Activated gamma-delta T cell treated with Interleukin-2 at 50 U/mL for 16 hours (primary cell): ENCODE data around the gene TBCB.
"Not testable (repeated sequence)": the region's sequence is repeated elsewhere in the genome, so short reads cannot be mapped to it uniquely, and the experiment has no call there.

Experiments
- DNase-seq: peaks from one replicate; pipeline ENCODE4 v3.0.0-alpha.2; 2020

Gene TBCB

DNA sequence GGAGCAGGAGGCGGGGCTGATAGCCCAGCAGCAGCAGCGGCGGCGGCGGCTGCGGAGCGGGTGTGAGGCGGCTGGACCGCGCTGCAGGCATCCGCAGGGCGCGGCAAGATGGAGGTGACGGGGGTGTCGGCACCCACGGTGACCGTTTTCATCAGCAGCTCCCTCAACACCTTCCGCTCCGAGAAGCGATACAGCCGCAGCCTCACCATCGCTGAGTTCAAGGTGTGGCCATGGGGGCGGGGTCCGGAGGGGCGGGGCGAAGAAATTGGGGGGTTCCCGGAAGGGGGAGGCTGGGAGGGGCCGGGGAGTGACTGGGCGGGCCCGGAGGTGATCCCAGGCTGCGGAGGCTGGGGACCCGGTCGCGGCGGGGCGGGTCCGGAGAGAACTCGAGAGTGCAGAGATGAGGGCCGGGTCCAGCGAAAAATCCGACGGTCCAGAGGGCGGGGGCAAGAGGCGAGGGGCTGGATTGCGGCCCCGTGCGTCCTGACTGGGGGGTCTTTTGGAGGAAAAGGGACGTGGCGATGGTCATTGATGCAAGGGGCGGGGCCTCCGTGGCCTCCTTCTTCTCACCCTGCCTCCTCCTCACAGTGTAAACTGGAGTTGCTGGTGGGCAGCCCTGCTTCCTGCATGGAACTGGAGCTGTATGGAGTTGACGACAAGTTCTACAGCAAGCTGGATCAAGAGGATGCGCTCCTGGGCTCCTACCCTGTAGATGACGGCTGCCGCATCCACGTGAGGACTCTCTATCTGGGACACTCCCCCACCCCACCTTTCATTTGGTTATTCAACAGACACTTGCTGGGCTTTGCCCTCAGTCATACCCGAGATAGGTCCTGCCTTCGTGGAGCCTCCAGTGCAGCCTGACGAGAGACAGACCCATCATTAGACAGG, at the start of gene TBCB:
Gene TBCB, plus strand, starts transcription at position 16 of the 891 bp plus-strand sequence. Its CDS starts 93 bp downstream, at position 109.
- DNase-seq: peak; percentile 87

GRCh38 chr19:36067681-36068080, 47.6 kb upstream of the TBCB start:
- no peak for DNase-seq

DNA sequence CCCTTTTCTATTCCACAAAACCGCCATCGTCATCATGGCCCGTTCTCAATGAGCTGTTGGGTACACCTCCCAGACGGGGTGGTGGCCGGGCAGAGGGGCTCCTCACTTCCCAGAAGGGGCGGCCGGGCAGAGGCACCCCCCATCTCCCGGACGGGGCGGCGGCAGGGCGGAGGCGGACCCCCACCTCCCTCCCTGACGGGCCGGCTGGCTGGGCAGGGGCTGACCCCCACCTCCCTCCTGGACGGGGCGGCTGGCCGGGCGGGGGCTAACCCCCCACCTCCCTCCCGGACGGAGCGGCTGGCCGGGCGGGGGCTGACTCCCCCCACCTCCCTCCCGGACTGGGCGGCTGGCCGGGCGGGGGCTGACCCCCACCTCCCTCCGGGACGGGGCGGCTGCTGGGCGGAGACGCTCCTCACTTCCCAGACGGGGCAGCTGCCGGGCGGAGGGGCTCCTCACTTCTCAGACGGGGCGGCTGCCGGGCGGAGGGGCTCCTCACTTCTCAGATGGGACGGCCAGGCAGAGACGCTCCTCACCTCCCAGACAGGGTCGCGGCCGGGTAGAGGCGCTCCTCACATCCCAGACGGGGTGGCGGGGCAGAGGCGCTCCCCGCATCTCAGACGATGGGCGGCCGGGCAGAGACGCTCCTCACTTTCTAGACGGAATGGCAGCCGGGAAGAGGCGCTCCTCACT, 46.3 kb upstream of the TBCB start:
- not testable (repeated sequence) for DNase-seq

DNA sequence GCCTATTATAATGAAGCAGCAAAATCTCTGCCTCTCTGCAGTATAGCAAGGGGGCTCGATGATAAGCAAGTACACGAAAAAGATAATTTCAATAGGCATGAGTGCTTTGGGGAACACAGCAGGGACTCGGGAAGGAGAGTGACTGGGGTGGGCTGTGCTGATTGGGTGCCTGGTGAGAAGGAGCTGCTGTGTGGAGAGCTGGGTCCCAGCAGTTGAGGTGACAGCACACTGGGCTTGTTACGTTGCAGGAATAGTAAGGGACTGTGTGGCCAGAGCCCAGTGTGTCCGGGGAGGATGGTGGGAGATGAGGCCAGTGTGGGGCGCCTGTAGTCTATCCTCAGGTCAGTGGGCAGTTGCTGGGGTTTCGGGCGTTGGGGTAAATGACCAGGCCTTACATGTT, 43.2 kb upstream of the TBCB start:
- no peak for DNase-seq

DNA sequence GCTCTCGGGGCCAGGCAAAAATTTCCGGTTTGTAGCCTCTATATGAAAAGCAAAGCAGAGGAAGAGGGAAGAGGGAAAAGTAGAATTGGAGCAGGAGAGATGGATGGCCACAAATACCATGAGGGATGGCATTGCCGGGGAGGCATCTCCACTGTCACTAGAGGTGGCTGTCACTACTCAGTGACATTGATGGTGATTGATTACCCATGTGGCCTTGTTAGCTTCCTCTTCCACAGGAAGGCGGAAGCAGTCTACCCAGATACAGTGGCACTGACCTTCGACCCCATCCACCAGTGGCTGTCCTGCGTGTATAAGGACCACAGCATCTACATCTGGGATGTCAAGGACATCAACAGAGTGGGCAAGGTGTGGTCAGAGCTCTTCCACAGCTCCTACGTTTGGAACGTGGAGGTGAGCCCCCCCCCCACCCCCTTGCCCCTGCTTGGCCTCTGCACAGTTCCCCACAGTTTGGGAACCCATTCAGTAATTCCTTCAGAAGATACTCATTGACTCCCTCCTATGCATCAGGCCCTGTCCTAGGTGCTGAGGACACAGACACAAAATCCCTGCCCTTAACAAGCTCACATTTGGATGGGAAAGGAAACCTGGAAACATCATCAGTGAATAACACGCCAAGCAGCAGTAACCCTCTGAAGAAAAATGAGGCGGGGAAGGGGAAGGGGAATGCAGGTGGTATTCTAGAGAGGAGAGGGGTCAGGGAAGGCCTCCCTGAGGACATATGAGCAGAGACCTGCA, 42.0 kb upstream of the TBCB start:
- no peak for DNase-seq

DNA sequence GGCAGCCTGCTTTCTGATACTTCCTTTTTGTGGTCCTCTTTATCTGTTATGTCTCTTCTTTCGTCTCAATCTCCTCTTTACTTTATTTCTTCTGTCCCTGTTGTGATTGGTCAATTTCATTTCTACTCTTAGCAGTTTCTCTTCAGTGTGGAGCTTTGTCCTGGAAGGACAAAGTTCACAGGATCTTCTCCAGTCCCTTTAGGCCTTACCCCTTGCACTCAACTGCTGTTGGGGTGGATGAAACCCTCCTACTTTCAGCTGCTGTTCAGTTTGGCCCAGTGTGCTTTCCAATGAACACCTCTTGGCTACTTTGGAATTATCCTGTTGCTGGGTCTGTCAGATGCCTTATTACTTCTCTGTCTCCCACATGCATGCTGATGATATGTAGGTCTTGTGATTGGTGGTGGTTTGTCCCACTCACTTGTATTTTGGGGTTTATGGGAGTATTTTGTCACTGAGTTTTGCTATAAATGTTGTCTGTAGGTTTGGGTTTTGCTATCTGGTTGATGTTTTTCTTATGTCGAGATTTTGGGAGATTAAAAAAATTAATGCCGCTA, 35.8 kb upstream of the TBCB start:
- no peak for DNase-seq

GRCh38 chr19:36081385-36081784, 33.9 kb upstream of the TBCB start:
- DNase-seq: no peak

DNA sequence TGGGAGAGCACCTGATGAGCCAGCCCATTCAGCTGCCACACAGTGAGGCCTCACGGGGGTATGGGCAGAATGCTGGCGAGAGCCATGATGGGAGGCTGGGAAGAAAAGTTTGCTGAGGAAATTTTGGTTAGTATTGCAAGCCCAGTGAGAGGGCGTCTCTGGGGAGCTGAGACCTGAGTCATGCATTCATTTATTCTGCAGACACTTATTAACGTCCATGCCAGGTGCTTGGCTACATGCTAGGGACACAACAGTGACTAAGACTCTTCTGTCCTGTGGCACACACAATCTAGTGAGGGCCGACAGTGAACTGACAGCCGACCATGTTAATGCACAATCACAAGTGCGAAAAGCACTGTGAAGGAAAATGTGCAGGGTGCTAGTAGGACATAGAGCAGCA, 33.4 kb upstream of the TBCB start:
- no peak for DNase-seq

GRCh38 chr19:36082916-36083315, 32.4 kb upstream of the TBCB start:
- no peak for DNase-seq

GRCh38 chr19:36084231-36085009, 30.8 kb upstream of the TBCB start:
- no peak for DNase-seq

DNA sequence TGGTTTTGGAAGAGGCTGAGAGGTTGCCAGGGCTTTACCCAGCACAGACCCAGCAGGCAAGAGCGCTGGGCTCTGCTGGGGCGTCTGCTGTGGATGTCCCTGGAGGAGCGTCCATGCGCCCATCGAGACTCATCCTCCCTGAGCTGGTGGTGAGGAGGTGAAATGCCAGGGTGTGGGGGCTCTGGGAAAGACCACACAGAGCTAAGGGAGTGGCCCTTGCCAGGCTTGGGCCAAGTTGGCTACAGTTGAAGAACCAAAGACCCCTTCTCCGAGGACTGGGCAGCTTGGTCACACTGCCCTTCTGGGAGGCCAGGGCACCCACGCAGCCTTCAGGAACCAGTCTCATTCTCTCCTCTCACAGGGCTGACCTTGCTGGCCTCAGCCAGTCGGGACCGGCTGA, 28.9 kb upstream of the TBCB start:
- no peak for DNase-seq

- no peak for DNase-seq
Measured at GRCh38 chr19:36089847-36090246, 25.4 kb upstream of the TBCB start.

DNA sequence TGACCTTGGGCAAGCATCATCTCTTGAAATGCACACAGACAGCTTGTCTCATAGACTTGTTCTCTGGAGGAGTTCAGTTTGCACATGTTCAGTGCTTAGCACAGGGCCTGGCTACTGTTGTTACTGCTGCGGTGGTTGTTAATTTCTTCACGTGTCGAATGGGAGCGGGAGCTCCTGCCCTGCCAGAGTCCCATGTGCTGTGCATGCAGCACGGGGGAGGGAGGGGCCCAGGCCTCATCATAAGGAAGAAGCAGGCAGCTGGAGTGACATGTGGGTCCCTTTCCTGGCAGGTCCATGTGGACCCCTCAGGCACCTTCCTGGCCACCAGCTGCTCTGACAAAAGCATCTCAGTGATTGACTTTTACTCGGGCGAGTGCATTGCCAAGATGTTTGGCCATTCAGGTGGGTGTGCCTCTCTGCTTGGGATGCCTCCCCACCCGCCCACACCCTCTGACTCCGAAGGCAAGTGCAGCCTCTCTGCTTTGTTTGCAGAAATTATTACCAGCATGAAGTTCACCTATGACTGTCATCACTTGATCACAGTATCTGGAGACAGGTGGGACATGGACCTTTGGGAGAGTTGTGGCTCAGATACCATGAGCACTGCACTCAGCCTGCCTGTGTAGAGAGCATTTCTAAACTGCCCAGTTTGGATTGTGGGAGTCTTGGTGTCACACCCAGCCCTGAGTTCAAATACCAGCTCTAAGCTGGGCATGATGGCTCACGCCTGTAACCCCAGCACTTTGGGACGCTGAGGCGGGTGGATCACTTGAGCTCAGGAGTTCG, 24.2 kb upstream of the TBCB start:
- no peak for DNase-seq

DNA sequence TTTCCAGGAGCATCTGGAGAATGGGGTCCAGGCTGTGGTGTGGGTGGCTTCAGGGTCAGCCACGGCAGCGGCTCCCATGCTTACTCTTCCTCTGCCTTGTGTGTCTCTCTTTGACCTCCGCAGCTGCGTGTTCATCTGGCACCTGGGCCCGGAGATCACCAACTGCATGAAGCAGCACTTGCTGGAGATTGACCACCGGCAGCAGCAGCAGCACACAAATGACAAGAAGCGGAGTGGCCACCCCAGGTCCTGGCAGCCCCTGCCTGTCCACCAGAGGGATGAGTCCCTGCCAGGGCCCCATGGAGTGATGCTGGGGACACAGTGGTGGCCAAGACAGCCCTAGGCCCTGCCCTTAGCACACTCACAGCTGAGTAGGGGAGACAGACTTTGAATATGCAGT, 22.7 kb upstream of the TBCB start:
- no peak for DNase-seq

DNA sequence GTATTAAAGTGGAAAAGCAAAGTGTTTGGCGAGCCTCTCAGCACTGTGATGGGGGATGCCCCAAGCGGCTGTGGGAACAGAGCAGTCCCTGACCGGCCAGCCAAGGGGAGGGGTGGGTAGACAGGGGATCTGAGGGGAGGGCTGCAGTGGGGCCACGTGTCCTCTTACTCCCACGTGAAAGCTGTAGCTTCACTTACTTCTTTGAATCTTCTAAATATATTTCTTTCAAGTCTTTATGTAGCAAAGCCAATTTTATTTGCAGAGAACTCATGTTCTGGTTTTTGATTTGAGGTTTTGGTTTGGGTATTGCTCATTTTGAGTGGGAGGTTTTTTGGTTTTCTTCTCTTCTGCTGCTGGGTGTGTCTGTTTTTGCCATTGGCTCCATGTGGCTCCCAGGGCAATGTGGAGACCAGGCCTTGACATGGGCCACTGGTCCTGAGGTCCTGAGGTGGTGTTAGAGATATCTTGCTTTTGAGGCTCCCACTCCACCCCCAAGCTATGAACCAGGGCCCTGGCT, 22.1 kb upstream of the TBCB start:
- no peak for DNase-seq

DNA sequence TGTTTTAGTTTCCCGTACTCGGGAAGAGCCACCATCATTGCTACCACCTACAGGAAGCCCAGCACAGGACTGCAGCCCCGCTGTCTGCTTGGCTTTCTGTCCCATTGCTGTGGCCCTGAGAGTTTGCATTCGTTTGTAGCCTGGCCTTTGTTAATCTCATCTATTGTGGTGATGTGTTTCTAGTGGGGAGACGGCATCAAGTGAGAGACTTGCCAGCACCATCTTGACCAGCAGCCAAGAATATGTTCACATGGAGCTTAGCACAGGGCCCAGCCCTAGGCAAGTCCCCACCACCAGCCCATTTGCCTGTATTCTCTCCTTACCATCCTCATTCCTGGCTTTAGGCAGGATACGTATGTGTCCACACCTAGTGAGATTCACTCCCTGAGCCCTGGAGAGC, 21.6 kb upstream of the TBCB start:
- no peak for DNase-seq

GRCh38 chr19:36097036-36097435, 18.2 kb upstream of the TBCB start:
- no peak for DNase-seq

- DNase-seq: no peak
Measured at GRCh38 chr19:36099166-36099785, 16.0 kb upstream of the TBCB start.

DNA sequence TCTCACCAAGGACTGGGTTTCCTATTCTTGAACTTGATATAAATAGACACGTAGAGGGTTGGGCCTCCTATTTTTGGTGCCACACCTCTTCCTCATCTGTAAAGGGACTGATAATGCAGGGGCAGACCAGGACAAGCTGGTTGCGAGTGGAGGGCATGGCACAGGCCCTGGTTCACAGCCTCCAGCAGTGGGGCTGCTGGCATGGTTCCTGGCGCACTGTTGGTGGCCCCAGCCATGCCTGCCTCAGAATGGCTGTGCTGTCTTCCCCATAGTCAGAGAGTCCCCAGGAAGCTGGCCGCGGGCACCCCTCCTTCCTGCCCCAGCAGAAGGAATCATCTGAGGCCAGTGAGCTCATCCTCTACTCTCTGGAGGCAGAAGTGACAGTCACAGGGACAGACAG, 14.8 kb upstream of the TBCB start:
- no peak for DNase-seq

DNA sequence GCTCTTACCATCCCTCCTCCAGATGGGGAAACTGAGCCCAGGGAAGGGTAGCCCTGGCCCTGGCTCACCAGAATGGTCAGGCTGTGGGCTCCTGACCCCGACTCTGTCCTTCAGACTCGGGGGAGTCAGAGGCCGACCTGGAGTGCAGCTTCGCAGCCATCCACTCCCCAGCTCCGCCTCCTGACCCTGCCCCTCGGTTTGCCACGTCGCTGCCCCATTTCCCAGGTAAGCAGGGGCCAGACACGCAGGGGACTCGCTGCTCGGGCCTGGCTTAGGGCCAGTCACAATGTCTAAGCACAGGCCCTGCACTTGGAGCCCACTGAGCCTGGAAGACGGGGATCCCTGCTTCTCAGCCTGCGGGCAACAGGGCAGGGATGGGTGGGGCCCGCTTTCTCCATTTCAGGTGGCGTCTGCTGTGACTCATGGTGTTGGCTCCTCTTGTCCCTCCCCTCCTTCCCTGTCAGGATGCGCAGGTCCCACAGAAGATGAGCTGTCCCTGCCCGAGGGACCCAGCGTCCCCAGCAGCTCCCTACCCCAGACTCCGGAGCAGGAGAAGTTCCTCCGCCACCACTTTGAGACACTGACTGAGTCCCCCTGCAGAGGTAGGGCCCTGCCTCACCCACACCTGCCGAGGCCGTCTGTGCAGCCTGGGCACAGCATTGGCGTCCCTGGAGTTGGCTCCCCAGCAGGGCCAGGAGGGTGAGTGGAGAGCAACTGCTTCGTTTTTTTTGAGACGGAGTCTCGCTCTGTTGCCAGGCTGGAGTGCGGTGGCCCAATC, 13.5 kb upstream of the TBCB start:
- no peak for DNase-seq
